ENCODE results near the gene BEGAIN.

DNA sequence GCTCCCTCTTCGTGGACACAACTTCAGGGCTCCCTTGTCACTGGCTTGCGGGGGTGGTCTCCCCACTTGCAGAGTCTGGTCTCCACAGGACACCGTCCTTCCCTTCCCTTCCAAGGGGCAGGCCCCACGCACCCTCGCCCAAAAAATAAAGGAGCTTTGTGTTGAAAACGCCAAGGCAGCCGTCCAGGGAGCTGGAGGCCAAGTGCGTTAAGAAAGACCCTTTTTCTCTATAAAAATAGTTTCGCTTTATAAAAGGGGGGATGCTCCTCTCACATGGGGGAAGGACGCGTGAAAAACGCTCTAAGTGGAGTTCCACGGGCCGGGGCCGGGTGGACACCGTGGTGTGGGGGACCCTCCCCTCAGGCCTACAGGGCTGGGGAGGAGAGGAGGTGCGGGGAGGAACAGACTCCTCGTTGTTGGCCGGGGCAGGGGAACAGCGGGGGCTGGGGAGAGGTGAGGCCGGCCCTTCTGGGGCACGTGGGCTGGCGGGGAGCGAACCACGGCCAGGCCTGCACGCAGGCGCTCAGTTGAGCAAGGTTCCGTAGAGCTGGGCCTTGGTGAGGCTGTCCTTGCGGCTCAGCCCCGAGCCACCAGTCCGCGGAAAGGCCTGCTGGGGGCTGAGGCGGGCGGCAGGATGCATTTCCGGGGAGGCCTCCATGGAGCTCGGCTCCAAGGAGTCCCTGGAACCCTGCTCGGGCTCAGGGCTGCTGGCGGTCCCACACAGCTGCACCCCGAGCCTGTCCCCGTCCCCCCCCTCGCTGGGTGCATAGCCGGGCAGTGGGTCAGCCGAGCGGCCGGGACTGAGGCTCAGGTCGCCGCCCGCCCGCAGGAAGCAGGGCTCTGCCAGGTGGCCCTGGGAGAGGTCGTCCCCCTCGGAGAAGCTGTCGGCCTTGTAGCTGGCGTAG is 49.5 kb downstream of the BEGAIN start:
- TF ChIP-seq, protein P1, sequence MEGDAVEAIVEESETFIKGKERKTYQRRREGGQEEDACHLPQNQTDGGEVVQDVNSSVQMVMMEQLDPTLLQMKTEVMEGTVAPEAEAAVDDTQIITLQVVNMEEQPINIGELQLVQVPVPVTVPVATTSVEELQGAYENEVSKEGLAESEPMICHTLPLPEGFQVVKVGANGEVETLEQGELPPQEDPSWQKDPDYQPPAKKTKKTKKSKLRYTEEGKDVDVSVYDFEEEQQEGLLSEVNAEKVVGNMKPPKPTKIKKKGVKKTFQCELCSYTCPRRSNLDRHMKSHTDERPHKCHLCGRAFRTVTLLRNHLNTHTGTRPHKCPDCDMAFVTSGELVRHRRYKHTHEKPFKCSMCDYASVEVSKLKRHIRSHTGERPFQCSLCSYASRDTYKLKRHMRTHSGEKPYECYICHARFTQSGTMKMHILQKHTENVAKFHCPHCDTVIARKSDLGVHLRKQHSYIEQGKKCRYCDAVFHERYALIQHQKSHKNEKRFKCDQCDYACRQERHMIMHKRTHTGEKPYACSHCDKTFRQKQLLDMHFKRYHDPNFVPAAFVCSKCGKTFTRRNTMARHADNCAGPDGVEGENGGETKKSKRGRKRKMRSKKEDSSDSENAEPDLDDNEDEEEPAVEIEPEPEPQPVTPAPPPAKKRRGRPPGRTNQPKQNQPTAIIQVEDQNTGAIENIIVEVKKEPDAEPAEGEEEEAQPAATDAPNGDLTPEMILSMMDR (IDR thresholded peaks at IDR 0.05; ENCODE audit: borderline replicate concordance, extremely low read depth, low read length, poor library complexity, severe bottlenecking): no peak
- no peak for TF ChIP-seq EZH2 (IDR thresholded peaks at IDR 0.05; ENCODE audit: borderline replicate concordance, low read depth, low read length, severe bottlenecking)

Data from DND-41 (cell line).